DMS53 treated with DMSO at 0.1 percent for 48 hours (cell line): ENCODE measurements around the gene RARG.
A peak's percentile ranks its signal among the peaks of the same experiment; 100 is the strongest.

Experiments
- DNase-seq: peaks from one replicate; lab custom pipeline; 2025; ENCODE audit not compliant: unreplicated experiment; lab: John Stamatoyannopoulos, UW

RARG gene

DNA sequence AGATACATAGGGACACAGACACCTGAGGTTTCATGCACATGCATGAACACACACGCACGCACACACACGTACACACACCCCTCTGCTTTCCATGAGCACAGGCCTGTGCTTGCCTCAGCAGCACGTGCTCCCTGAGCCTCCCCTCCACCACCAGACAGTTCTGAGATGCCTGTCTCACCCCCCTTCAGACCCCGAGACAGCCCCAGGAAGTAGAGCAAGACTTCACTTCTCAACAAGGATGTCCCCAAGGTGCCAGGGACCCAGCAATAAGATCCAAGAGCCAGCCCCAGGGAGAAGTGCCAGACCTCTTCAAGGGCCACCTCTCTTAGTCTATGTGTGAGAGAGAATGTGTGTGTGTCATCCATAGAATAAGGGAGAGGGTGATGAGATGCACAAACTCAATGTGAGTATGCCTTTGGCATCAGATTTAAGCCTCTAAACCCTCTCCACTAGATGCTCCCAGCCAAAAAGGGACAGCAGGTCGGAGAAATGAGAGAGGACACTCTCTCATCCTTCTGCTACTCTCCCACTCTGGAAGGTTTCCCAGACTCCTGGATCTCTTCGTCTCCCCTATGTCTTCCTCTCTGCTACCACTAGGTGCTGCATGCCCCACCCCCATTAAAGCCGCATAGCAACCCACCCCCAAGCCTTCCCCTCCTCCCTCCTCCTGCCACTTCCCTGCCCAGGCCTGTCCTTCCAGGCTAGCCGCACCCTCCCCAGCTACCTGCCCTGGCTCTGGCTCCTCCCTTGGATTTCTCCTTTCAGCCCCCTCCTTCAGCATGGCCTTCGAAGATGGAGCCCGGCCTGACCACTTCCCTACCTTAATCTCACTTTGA lies 7.7 kb downstream of the RARG start:
- no peak for DNase-seq

DNA sequence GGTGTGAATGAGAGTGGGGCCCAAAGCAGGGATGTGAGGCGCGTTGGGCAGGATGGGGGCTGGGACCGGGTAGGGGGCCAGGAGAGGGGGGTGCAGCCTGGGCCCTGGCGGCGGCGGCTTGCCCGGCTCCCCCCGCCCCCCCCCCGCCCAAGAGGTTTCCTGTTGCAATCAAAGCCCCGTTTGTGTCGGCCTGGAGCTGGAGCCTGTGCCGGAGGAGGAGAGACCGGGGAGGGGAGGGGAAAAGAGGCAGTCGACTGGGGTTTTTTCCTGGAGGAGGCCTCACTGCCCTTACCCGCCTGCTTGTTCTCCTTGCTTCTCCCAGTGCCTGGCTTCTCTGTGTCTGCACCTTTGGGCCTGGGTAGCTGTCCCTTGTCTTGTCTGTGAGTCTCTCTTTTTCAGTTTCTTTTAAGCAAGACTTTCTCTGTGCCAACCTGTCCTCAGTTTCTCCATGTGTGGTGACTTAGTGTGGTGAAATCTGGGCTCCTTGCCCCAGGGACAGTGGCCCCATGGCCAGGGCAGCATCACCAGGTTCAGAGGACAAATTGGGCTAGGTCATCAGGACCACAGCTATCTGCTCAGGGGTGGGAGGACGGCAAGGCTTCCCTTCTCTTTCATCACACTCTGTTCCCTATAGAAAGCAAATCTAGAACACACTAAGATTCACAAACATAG lies 8.5 kb downstream of the RARG start:
- DNase-seq = no peak

DNA sequence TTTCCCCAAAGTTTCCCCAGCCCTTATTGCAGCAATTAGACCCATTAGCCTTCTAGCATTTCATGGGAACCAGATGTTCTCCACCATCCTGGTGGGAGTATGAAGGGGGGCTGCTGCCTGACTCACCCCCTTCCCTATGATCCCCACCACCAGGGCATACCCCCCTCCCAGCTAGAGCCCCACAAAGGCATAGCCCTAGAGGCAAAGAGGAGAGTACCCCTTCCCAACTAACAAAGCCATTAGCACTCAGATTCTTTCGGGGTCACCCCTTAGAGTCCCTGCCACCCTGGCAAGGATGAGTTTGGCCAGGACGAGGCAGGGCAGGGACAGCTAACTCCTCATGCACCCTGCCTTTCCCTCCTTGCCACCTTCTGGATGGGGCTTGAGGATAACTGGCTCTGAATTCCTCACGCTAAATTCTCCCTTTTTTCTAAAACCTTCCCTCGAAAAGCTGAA lies 9.2 kb downstream of the RARG start:
- no peak for DNase-seq

DNA sequence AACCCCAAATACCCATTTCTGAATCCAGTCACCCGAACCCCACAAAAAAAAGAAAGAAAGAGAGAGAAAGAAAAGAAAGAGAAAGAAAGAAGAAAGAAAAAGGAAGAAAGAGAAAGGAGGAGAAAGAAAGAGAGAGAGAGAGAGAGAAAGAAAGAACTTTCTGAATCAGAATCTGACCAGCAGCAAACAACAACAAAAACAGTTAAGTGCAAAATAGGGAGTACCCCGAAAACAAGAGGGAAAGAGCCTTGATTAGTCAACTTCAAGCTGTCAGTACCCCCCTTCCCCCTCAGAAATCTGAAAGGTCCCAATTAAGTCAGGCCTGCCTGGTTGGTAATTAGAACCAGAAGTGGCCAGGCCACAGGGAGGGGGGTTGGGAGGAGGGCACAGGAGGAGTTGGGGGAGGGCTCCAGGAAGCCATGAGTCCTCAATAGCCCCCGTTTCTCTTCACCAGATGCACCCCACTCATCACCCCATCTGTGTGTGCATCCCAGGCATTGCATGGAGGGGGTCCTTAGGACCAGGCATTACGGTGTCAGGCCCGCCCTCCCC lies 9.8 kb downstream of the RARG start:
- DNase-seq = no peak

DNA sequence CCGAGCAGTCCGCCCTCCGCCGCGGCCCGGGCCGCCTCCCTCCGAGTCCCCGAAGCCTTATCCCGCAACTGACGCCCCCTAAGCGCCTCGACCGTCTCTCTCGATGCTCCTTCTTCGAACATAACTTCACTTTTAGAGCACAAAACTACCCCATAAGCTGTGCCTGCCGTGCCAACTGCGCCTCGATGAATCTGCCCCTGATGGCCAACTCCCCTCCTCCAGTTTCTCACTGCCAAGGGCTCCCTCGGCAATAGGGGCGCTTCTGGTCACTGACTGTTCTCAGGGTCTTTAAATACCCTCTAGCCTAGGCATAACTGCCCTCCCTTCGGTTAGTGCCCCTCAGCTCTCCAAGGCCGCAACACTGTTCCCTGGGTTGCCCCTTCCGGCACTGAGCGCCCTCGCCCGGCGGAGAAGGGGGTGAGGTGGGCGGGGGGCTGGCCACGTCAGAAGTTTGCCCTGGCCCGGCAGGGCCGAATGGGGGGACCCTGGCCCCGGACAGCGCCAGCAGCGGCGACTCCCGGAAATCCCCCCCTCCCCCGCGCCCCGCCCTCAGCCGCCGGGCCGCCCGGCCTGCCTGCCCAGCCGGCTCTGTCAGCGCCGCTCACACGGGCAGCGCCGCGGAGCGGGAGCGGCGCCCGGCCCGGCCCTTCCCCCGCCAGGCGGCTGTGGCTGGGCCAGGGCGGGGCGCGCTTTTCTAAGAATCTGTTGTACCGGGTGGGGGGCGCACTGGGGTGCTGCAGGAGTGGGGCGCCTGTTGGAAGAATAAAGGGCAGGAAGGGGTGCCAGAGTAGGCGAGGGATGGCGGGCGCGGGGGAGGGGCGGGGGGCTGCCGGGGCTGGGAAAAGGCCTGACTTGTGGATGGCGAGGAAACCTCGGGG lies 10.6 kb downstream of the RARG start:
- DNase-seq = no peak

DNA sequence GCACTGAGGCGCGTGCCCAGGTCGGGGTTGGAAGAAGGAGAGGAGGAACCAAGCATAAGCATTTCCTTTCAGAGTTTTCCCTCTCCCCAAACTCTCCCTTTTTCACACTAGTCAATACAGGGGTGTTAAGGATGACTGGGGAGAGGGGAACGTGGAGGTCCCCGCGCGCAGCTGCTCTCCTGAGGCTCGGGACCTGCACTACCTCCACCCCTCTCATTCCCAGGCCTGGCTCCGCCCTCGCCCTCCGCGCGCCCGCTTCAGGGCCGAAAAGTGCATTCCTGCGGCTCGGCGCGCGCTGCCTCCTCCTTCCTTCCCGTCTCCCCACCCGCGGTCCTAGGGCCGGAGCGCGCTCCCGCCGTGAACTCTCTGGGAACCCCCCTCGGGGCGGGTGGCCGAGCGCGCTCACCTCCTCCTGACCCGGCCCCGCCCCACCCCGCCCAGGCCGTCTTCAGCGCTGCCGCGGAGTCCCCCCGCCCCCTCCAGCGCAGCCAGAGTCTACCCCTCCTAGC lies 11.3 kb downstream of the RARG start:
- DNase-seq = peak; percentile 82

DNA sequence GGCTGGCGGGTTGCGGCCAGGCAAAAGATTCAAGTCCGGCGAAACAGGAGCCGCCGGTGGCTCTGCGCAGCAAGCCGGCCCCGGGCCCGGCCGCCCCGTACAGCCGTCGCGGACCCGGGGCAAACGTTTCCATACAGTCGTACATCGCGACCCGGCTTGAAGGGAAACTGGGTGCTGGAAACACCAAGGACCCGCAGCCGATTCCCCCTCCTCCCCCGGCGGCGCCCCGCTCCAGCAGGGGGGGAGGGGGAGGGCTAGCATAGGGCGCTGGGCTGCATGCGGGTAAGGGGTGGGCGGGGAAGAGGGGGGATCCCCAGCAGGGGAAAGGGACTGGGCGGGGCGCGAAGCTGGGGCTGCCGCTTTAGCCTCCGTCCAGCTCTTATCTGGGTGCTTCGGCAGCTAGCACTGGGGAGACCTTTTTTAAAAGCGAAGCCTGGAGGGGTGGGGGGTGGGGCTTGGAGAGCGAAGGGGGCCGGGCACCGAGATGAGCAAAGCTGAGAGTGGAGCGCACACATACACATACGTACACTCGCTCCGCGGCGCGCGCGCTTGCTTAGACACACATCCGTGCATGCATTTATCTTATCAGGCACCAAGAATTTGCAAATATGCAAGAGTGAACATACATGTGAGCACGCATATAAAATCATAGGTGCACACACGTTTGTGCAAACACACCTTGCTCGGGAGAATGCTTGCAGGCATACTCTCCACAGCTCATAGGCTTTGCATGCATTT lies 11.9 kb downstream of the RARG start:
- peak; percentile 69 for DNase-seq

DNA sequence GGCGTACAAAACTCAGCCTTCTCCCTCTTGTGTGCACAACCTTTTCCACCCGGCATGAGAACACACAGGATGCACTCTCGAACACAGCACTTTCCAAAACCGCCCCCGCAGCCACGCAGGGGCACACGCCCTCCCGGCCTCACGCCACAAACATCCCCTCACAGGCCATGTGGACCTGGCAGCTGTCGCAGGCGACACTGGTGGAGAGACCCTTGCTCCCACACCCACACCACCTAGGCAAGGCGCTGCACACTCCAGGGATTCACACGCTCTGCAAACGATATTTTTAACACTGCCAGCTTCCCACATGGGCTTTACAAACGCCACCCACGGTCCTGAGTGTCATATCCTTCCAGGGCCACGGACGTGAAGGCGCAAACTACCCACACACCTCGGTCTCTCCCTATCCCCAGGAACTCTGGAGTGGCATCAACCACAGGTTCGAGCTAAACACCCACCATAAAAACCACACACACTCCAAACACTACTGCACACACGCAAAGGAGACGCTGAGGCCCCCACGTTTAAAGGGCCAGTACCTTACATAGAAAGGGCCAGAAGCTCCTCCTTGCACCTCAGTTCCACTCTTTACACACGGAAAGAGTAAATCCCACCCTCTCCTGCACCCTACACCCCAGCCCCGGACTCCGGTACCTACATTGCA lies 12.6 kb downstream of the RARG start:
- no peak for DNase-seq

DNA sequence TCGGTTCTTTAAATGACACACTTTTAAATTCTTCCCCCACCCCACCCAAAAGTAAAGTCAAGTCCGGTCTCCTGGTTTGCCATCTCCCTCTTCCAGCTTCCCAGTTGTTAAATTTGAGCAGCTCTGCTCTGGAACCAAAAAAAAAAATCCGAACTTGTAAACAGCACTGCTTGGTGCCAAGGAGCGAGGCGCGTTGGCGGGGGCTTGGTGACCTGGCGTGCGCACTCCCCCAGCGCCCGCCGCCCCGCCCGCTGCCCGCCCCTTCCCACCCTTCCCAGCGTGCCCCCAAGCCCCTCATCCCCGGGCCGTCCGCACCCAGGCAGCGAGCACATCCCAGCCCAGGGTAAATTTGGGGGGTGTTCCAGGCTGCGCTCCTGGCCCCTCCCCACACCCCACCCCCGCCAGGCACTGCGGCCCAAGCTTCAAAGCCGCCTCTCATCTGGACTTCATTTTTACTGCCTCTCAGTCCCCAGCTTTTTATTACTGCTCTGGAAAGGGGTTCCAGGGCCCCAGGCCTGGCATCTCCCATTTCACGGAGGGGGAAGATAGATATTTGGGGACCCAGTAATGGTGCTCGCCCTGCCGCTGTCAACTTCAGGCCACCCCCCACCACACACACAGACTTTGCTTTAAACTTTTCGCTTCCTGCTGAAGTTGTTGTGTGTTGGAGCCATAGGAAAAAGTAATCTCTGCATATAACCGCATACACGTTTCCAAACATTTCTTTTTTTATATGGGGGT lies 13.3 kb downstream of the RARG start:
- no peak for DNase-seq

DNA sequence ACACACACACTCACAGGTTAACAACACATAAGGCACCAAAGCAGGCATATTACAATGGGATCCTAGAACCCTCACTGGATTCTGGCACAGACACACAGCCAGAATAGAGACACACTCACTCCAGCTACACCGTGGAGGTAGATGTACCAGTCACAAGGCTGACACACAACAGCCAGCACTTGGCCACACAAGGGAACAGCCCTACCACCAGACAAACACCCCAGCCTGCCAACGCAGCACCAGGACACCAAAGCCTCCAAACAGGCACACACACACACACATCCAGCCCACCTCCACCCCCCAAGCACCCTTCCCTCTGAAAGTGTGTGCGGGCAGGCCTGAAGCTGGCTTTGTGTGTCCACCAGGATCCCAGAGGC lies 14.1 kb downstream of the RARG start:
- DNase-seq = no peak

DNA sequence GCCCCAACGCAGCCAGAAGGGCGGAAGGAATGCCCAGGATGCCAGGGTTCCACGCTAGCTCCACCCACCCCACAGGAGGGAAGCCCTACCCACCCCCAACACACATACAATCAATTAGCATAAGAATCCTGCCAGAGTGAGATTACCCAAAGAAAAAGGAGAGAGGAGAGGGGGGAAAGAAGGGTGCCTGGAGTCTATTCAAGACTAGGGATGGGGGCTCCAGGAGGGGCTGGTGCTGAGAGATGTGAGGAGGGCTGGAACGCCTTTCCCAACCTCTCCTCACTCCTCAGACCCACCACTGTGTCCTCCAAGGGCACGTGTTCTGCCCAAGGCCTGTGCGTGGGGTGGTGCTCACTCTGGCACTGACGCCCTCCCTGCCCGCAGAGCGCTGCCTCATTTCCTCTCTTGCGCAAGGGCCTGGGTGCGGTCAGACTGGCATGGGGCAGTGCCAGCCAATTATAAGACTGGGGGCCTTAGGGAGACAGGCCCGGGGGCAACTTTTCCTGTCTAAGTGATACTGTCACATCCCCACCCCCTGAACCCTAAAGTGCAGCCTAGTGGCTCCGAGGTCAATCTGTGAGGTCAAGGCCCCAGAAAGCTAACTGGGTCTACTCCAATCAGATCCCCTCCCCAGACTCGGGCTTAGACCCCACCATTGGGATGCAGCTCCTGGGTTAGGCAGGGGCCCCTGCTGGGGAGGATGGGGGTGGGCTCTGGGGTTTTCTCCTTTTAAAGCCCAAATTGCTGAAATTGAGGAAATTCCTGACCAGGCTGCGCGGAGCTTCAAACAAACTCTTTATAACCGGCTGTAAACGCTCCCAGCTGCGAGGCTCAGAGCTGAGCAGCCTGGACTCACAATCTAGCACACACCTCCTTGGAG lies 14.7 kb downstream of the RARG start:
- DNase-seq = no peak

DNA sequence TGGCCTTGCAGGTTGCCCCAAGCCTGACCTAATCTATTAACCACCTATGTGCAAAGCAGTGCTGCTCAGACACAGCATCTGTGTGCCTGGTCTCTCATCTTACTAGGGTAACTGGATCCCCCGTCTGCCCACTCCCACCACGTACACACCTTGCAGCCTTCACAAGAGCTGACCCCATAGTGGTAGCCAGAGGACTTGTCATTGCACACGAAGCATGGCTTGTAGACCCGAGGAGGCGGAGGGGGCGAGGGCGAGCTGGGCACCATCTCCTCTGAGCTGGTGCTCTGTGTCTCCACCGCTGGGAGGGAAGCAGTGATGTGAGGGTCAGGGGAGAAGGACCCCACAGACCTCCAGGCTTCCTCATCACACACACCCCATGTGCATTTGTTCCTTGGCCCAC lies 16.5 kb downstream of the RARG start:
- DNase-seq = no peak

DNA sequence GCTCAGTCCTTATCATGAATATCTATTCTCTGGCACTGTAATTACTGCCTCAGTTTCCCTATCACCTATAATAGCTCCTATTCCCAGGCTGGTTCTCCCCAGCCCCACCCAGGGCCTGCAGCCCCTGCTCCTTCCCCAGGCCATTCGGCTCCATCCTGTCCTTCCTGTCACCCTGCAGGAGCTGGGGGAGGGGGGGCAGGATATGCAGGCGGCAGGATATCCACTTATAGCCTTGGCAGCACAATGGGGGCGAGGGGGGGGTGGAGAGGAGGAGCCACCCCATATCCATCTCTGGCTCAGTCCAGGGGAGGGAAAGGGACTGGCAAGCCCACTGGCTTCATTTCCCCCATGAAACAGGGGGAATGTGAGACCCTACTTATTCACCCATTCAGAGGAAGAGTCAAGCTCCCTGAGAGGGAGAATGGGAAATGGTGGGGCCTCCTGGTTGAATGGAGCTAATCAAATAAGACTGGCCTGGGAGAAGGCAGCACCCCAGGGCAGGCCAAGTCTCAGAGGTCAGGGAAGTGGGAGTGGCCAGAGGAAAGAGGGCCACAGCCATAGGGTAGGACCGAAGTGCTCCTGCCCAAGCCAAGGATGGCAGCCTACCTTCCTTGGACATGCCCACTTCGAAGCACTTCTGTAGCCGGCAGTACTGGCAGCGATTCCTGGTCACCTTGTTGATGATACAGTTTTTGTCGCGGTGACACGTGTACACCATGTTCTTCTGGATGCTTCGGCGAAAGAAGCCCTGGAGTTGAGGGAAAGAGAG lies 17.1 kb downstream of the RARG start:
- no peak for DNase-seq

DNA sequence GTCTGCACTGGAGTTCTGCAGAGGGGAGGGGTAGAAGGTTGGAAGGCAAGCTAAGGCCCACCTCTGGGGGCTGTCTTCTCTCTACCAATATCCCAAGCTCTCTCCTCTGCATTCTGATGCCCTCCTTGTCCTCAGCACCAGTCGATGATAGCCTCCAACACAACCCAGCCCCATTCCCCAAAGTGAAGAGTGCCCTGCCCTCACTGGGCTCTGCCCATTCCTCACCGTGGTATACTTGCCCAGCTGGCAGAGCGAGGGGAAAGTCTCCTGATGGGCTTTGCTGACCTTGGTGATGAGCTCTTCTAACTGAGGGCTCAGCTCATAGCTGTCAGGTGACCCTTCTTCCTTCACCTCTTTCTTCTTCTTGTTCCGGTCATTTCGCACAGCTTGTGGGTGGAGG lies 17.8 kb downstream of the RARG start:
- DNase-seq = no peak

DNA sequence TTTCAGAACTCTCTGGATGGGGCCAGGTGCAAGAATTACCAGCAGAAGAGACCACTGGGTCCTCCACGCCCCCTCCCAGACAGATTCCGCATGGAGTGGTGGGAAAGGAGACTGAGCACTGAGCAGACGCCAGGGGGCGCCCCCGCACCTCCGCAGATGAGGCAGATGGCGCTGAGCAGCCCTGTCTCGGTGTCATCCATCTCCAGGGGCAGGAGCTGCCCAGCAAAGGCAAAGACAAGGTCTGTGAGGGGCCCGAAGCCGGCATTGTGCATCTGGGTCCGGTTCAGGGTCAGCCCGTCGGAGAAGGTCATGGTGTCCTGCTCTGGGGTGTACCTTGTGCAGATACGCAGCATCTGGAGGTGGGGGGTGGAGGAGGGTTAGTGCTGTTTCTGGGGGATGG lies 18.7 kb downstream of the RARG start:
- peak; percentile 41 for DNase-seq

DNA sequence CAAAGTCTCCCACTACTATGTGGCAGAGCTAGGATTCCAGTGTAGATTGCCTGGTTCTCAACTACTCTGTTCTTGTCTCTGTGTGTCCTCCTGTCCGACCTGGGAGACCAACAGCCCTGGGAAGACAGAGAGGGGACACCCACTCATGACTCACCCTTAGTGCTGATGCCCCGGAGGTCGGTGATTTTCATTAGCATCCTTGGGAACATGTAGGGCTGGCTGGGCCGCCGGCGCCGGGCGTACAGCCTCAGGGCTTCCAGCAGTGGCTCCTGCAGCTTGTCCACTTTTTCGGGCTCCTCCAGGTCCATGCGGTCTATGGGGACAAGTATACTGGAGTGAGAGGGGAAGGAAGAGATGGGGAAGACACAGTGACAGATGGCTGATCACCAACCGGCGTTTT lies 19.1 kb downstream of the RARG start:
- no peak for DNase-seq
